GM21786 (cell line): ENCODE data around the gene SLC13A4.
"Not testable (repeated sequence)": the region's sequence is repeated elsewhere in the genome, so short reads cannot be mapped to it uniquely, and the experiment has no call there.

ENCODE experiments used
- ATAC-seq: cut with Tn5 transposase; IDR thresholded peaks from one replicate; pipeline ENCODE4 v1.9.1; 2021; ENCODE audit not compliant: unreplicated experiment

SLC13A4 gene

GRCh38 chr7:135704074-135704473, 23.9 kb downstream of the SLC13A4 start:
- no peak for ATAC-seq

- ATAC-seq = no peak
These were observed 30.5 kb downstream of the SLC13A4 start for GRCh38 chr7:135697276-135698049.

GRCh38 chr7:135693558-135693957, 34.4 kb downstream of the SLC13A4 start:
- ATAC-seq = no peak

GRCh38 chr7:135692606-135693005, 35.4 kb downstream of the SLC13A4 start:
- ATAC-seq = not testable (repeated sequence)

- ATAC-seq = no peak
These were observed 35.9 kb downstream of the SLC13A4 start for GRCh38 chr7:135692055-135692454.

DNA sequence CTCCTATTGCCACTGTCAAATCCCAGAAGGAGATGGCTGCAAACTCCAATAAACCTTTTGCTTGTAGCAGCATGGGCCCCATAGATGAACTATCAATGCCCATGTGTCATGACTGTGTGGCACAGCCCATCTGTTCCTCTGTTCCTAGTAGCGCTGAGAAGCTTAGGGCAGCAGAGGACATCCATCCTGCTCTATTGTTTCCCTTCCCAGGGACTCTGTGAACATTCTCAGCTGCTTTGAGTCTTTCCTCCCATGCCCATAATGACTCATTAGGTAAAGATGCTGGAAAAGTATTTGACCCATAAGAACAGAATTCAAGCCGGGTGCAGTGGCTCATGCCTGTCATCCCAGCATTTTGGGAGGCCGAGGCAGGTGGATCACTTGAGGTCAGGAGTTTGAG, 37.4 kb downstream of the SLC13A4 start:
- ATAC-seq = no peak

DNA sequence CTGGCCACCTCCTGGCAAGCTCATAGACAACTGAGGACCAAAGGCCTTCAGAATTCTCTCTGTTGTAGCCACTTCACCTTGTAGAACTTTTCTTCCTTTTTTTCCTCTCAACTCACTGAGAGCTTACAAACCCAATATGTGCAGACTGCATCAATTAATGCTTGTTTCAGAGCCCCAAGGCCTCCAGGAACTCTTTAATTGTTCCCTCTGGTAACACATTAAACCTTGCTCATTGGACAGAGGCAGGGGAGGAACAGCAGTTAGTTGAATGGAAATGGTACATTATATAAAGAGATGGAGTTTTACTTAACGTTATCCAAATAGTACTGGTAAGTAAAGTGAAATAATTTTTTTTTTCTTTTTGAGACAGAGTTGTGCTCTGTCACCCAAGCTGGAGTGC, 40.5 kb downstream of the SLC13A4 start:
- ATAC-seq = no peak

- no peak for ATAC-seq
These were observed 42.5 kb downstream of the SLC13A4 start for GRCh38 chr7:135685306-135686084.

DNA sequence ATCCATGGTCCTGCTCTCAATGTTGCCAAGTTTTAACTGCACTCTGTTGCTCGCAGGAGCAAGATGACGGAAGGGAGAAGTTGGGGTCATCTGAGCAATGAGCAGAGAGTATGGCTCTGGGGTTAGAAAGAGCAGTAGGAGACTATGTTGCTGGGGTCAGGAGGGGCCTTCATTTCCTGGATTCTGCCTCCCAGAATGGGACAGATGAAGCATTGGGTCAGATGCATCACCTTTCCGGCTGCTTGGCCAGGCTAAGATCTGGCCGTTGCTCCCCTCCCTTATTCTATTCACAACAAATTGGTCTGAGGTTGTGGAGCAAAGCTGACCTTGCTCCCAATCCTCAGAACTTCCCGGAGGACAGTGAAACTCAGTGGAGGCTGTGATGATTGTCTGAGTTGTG, 43.3 kb downstream of the SLC13A4 start:
- ATAC-seq = no peak

DNA sequence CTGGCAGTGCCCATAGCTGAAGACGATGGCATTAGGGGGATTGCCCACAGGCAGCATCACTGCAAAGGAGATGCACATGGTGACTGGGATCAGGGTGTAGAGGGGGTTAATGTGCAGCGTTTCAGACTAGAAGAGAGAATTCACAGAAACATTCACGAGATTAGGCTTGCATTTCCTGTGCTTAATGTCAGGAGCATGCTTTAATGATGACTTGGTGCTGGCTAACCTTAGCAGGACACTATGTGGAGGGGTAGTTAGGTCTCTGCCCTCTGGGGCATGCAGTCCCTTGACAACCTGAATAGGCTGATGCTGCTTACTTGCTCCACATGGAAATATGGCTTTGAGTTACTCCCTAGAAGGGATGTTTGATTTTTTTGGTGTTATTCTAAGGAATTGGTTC, 43.9 kb downstream of the SLC13A4 start:
- no peak for ATAC-seq

GRCh38 chr7:135683609-135684008, 44.4 kb downstream of the SLC13A4 start:
- no peak for ATAC-seq

DNA sequence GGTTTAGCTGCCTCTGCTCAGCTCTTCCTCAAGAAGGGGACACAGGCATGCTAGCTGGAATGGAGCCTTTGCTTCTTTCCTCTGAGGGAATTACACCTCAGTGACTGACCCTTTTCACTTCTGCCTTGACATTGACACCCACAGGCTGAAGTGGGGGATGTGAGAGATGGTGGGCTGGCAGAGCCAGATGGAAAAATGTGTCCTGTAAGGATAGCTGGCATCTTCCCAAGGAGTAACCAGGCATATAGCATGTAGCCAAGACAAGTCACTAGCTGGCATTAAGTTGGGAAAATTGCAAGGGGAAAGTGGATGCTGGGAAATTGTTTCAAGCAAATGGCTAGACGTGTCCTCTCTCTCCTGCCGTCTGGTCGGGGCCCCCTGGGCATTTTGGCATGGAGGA, 45.8 kb downstream of the SLC13A4 start:
- no peak for ATAC-seq

DNA sequence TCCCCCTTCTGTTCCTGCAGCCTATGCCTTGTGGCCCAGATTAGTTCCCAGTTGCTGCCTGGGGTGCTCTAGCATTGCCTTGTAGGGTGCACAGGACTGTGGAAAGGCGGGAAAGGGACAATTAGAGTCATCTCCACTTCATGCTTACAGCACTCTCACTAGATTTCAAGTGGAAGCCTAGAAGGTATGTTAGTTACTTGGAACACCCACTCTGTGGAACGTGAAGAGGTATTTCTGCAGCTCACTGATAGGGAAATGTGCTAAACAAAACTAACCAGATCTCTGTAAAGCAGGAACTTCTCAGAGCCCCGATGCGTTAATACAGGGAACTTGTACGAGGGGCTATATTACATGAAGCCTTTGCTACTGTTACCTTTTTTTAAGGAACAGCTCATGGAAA, 46.2 kb downstream of the SLC13A4 start:
- no peak for ATAC-seq

DNA sequence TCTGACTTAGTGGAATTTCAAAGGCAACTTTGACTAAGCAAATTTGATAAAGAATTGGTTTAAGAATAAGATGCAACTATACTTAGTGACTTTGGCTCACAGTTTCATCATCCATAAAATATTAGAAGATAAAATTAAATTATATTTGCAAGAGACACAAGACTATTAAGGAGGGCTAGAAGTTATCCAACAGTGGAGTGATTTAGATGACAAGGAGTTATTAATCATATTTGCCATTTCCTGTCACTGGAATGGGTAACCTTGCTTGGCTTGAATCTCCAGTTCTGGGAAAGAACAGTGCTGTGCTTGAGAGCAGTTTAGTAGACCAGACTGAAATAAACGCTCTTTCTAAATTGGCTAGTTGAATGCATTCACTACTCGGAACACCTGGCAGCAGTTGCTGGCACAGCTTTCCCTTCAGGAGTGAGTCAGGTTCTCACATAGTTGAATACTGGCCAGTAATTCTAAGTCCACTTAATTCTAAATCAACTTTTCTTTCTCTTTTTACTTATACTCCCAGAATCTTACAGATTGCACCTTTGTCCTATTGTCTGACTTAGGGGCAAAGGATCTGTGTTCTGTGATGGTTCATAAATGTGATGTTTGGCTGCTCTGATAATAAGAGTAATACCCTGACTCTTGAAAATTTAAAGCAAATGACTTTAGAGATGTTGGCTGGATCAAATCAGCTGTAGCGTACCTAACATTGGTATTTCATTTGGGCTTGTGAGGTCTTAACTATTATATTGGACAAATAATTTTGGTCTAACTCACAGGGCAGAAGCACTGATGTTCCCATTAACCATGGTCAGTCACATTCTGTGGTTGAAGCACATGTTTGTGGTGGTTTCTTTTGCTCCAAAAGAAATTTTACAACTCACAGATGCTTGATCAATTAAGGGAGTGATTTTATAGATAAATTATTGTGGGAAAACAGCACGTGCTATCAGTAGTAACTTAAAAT, 49.1 kb downstream of the SLC13A4 start:
- no peak for ATAC-seq

DNA sequence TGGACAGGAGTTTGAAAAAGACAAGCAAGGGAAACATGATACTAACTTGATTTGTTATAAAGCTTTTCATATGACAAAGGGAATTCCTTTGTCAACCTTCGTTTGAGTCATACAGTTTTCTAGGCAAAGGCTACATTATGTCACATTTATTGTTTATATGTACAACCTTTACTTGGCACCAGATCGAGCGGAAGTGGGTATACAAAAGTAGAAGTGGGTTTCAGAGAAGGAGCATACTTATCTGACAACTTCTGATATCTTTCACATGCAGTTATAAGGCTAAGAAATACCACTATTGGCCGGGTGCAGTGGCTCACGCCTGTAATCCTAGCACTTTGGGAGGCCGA, 54.7 kb downstream of the SLC13A4 start:
- no peak for ATAC-seq

DNA sequence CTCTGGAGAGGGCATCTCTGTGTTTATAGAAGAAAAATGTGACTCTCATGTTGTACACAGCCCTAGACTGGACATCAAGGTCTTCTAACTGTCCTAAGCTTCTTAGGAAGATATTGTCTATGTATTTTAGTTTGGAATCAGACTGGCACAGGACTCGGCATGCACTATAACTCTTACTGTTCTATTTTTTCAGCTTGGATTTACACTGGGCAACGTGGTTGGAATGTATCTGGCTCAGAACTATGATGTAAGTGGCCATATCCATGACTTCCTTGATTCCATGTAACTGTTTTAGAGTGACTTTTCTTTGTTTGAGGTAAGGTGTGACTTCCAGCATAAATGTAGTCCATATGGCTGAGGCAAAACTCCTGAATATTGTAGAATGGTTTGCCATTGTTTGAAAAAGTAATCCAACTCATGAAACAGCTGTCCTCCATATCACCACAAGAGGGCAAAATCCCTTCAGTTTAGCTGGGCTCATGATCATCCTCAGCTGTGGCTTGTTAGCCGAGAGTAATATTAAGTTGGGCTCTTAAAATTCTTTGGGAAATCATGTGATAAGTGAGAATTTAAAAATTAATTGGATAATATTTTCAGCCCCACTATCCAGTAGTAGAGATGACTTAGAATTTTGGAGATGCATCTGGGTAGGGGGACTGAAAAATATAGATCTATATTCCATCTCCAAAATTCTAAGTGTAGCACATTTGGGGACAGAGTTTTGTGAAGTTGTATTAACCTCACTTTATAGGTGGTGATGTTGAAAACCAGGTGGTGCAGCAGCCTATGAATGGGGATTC, 55.2 kb downstream of the SLC13A4 start:
- peak; percentile 73 for ATAC-seq

- no peak for ATAC-seq
These were observed 57.8 kb downstream of the SLC13A4 start for GRCh38 chr7:135670179-135670578.

- ATAC-seq = no peak
These were observed 58.2 kb downstream of the SLC13A4 start for GRCh38 chr7:135669774-135670173.

DNA sequence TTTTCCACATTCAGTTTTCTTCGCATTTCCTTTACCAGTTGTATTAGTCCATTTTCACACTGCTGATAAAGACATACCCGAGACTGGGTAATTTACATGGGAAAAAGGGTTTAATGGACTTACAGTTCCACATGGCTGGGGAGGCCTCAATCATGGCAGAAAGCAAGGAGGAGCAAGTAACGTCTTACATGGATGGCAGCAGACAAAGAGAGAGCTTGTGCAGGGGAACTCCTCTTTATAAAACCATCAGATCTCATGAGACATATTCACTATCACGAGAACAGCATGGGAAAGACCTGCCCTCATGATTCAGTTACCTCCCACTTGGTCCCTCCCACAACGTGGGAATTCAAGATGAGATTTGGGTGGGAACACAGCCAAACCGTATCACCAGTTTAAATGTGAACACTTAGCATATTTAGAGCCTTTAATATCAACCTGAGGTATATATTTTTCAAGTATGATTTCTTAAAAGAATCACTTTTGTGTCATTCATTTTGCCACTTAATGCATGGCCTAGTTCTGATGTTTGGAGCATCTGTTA, 59.1 kb downstream of the SLC13A4 start:
- ATAC-seq = not testable (repeated sequence)

DNA sequence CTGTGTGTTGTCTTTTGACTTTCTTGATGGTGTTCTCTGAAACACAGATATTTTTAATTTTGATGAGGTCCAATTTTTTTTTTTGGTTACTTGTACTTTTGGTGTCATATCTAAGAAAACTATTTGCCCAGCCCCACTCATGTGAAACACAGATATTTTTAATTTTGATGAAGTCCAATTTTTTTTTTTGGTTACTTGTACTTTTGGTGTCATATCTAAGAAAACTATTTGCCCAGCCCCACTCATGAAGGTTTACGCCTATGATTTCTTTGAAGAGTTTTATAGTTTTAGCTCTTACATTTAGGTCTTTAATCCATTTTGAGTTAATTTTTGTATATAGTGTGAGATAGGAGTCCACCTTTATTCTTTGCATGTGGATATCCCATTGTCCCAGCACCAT, 60.4 kb downstream of the SLC13A4 start:
- not testable (repeated sequence) for ATAC-seq
